Measurements from ENCODE around the gene PARD6A. TPM values are rescaled to one million over a fixed set of nuclear protein-coding genes. Genes with fewer than 3 reads are reported as not detected.

Gene PARD6A
- total RNA-seq, 1 experiment from 2014 or later = 4.4 TPM

GRCh38 chr16:67632415-67633172 is 28.2 kb upstream of the PARD6A start:
- no peak for DNase-seq
- Histone ChIP-seq H3K27ac (no peak overlapping the region), H3F3A (ENCODE audit: insufficient read depth, low read depth) (peaks cover 9% of the 10 kb centered on the region), H3K36me3 (ENCODE audit: low read depth) (no peaks in the 10 kb centered on the region; the same call in 1 of the 2 replicates), H3K4me2 (no peak overlapping the region), H3K4me1 (replicated peaks; ENCODE audit: insufficient read depth) (no peaks in the 10 kb centered on the region), H3K4me3 (no peak overlapping the region), H3K9me3 (ENCODE audit: insufficient read depth, low read depth) (no peaks in the 10 kb centered on the region), H3K27me3 (ENCODE audit: insufficient read depth, low read depth) (no peaks in the 10 kb centered on the region), H3K9me2 (ENCODE audit: insufficient read depth) (no peaks in the 10 kb centered on the region), H3K79me2 (ENCODE audit: low read depth) (no peaks in the 10 kb centered on the region), H2AFZ (no peak overlapping the region), H4K20me1 (ENCODE audit: insufficient read depth) (0 out of 2 replicates have a peak, but pooled peaks cover 3% of the 10 kb centered on the region)
- TF ChIP-seq CTCF (conservative IDR thresholded peaks at IDR 0.05) = no peak
- TF ChIP-seq EZH2 (IDR thresholded peaks at IDR 0.05; ENCODE audit: low read depth) = no peak
- no TSS peak for BruUV-seq (replicated peaks)
- ChIA-PET CTCF (no interaction called here), POLR2A (ENCODE audit: unreplicated experiment) (no interaction called here)
- intact Hi-C loops (cut with micrococcal nuclease; ENCODE audit: unreplicated experiment) = no loop called here

GRCh38 chr16:67636713-67637112 is 24.0 kb upstream of the PARD6A start:
- peaks cover 8% of the 10 kb centered on the region; the same call in 1 of the 2 replicates for H4K20me1 ChIP-seq (ENCODE audit: insufficient read depth)
- no peaks in the 10 kb centered on the region for H3K9me3 ChIP-seq (ENCODE audit: insufficient read depth, low read depth)
- no peak overlapping the region for H2AFZ ChIP-seq
- intact Hi-C loops (cut with micrococcal nuclease; ENCODE audit: unreplicated experiment) = no loop called here
- TF ChIP-seq EZH2 (IDR thresholded peaks at IDR 0.05; ENCODE audit: low read depth) (no peak), CTCF (conservative IDR thresholded peaks at IDR 0.05) (no peak)
- H3K4me1 ChIP-seq (replicated peaks; ENCODE audit: insufficient read depth) = no peaks in the 10 kb centered on the region
- no peak overlapping the region for H3K27ac ChIP-seq
- no peaks in the 10 kb centered on the region for H3K27me3 ChIP-seq (ENCODE audit: insufficient read depth, low read depth)
- H3K4me2 ChIP-seq = no peak overlapping the region
- ChIA-PET CTCF (no interaction called here), POLR2A (ENCODE audit: unreplicated experiment) (no interaction called here)
- H3K4me3 ChIP-seq = no peak overlapping the region
- H3F3A ChIP-seq (ENCODE audit: insufficient read depth, low read depth) = peaks cover 14% of the 10 kb centered on the region; the same call in 1 of the 2 replicates
- BruUV-seq (replicated peaks) = no TSS peak
- H3K79me2 ChIP-seq (ENCODE audit: low read depth) = no peaks in the 10 kb centered on the region
- DNase-seq = no peak
- H3K9me2 ChIP-seq (ENCODE audit: insufficient read depth) = no peaks in the 10 kb centered on the region
- H3K36me3 ChIP-seq (ENCODE audit: low read depth) = 0 out of 2 replicates have a peak, but pooled peaks cover 3% of the 10 kb centered on the region

GRCh38 chr16:67637625-67638024 is 23.1 kb upstream of the PARD6A start:
- no peaks in the 10 kb centered on the region for H3K79me2 ChIP-seq (ENCODE audit: low read depth)
- intact Hi-C loops (cut with micrococcal nuclease; ENCODE audit: unreplicated experiment) = no loop called here
- no peaks in the 10 kb centered on the region for H3K9me3 ChIP-seq (ENCODE audit: insufficient read depth, low read depth)
- H2AFZ ChIP-seq = no peak overlapping the region
- no peak for DNase-seq
- ChIA-PET CTCF (no interaction called here), POLR2A (ENCODE audit: unreplicated experiment) (no interaction called here)
- 0 out of 2 replicates have a peak, but pooled peaks cover 3% of the 10 kb centered on the region for H3K36me3 ChIP-seq (ENCODE audit: low read depth)
- no peaks in the 10 kb centered on the region for H3K27me3 ChIP-seq (ENCODE audit: insufficient read depth, low read depth)
- H3K4me2 ChIP-seq = no peak overlapping the region
- H3K27ac ChIP-seq = no peak overlapping the region
- no peaks in the 10 kb centered on the region for H3K4me1 ChIP-seq (replicated peaks; ENCODE audit: insufficient read depth)
- BruUV-seq (replicated peaks) = no TSS peak
- H3F3A ChIP-seq (ENCODE audit: insufficient read depth, low read depth) = peaks cover 19% of the 10 kb centered on the region; the same call in 1 of the 2 replicates
- H3K9me2 ChIP-seq (ENCODE audit: insufficient read depth) = no peaks in the 10 kb centered on the region
- peaks cover 8% of the 10 kb centered on the region; the same call in 1 of the 2 replicates for H4K20me1 ChIP-seq (ENCODE audit: insufficient read depth)
- TF ChIP-seq CTCF (conservative IDR thresholded peaks at IDR 0.05) (no peak), EZH2 (IDR thresholded peaks at IDR 0.05; ENCODE audit: low read depth) (no peak)
- no peak overlapping the region for H3K4me3 ChIP-seq
